Lower lobe of right lung (tissue), 2 donors: Measurements from ENCODE around the gene PLXNA4. TPM values are rescaled to one million over a fixed set of nuclear protein-coding genes. Genes with fewer than 3 reads are reported as not detected.

Experiments used
- ATAC-seq, 2 donors: fragments of 200-7000 bp; cut with Tn5 transposase; one replicate each; pipeline ENCODE4 v1.9.1; 2020 to 2022; ENCODE audit warnings: mild to moderate bottlenecking in 2 of 2, moderate library complexity in 2 of 2
- DNase-seq: peaks from one replicate; pipeline ENCODE4 v3.0.0-alpha.2; 2020
- H3K27ac ChIP-seq: fragments of 200-600 bp; one replicate; pipeline ENCODE4 v1.8.0; 2022
- H3K27me3 ChIP-seq: fragments of 200-600 bp; one replicate; pipeline ENCODE4 v1.8.0; 2022; ENCODE audit warnings: low read depth
- H3K36me3 ChIP-seq: fragments of 200-600 bp; one replicate; pipeline ENCODE4 v1.8.0; 2022; ENCODE audit warnings: mild to moderate bottlenecking
- H3K4me1 ChIP-seq: fragments of 200-600 bp; one replicate; pipeline ENCODE4 v1.8.0; 2022
- H3K4me3 ChIP-seq: fragments of 200-600 bp; one replicate; pipeline ENCODE4 v1.8.0; 2022; ENCODE audit warnings: mild to moderate bottlenecking
- H3K9me3 ChIP-seq: fragments of 200-600 bp; one replicate; pipeline ENCODE4 v1.8.0; 2022
- CTCF ChIP-seq: fragments of 200-600 bp; IDR thresholded peaks from one replicate; pipeline ENCODE4 v1.8.0; 2022; ENCODE audit warnings: antibody characterized with exemption, mild to moderate bottlenecking
- intact Hi-C: fragments of 100-400 bp; cut with DNase I; formaldehyde crosslinking; loops from one replicate; pipeline ENCODE4 v1.11.0; 2022
- total RNA-seq: library from RNA; stranded (reverse); fragmentation: NEBNext Ultra II Directional; extraction: Animal tissue kit (Norgen Biotek cat#: 25700); gene quantifications from one replicate; pipeline ENCODE4 v1.2.1, GENCODE V29; 2021
- donor health status: DM: no; HTN: yes; CAD: no; lungs with severe emphysema.

The PLXNA4 gene
- total RNA-seq, 1 donor from 2014 or later: 4.3 TPM

GRCh38 chr7:132536654-132537395 is 39.4 kb downstream of the PLXNA4 start:
- Histone ChIP-seq H3K36me3 (no peaks in the 10 kb centered on the region), H3K9me3 (no peaks in the 10 kb centered on the region), H3K4me3 (no peak overlapping the region), H3K27ac (no peak overlapping the region), H3K27me3 (no peaks in the 10 kb centered on the region), H3K4me1 (no peaks in the 10 kb centered on the region)
- no peak for TF ChIP-seq CTCF
- DNase-seq: no peak
- intact Hi-C loops: no loop called here
- no peak for ATAC-seq

GRCh38 chr7:132533916-132534315 is 42.4 kb downstream of the PLXNA4 start:
- no peak for TF ChIP-seq CTCF
- Histone ChIP-seq H3K4me3 (no peak overlapping the region), H3K36me3 (no peaks in the 10 kb centered on the region), H3K4me1 (no peaks in the 10 kb centered on the region), H3K27ac (no peak overlapping the region), H3K9me3 (no peaks in the 10 kb centered on the region), H3K27me3 (no peaks in the 10 kb centered on the region)
- intact Hi-C loops: no loop called here
- DNase-seq: no peak
- no peak for ATAC-seq

GRCh38 chr7:132532281-132532680 is 44.0 kb downstream of the PLXNA4 start:
- H3K4me1 ChIP-seq: no peaks in the 10 kb centered on the region
- DNase-seq (no peak), ATAC-seq (no peak)
- no peak for TF ChIP-seq CTCF
- no peak overlapping the region for H3K4me3 ChIP-seq
- no peaks in the 10 kb centered on the region for H3K27me3 ChIP-seq
- H3K9me3 ChIP-seq: no peaks in the 10 kb centered on the region
- intact Hi-C loops: no loop called here
- H3K27ac ChIP-seq: no peak overlapping the region
- no peaks in the 10 kb centered on the region for H3K36me3 ChIP-seq

GRCh38 chr7:132531562-132531961 is 44.7 kb downstream of the PLXNA4 start:
- intact Hi-C loops: no loop called here
- no peaks in the 10 kb centered on the region for H3K4me1 ChIP-seq
- no peak for TF ChIP-seq CTCF
- no peaks in the 10 kb centered on the region for H3K36me3 ChIP-seq
- H3K27ac ChIP-seq: no peak overlapping the region
- DNase-seq (no peak), ATAC-seq (no peak)
- H3K4me3 ChIP-seq: no peak overlapping the region
- H3K27me3 ChIP-seq: no peaks in the 10 kb centered on the region
- no peaks in the 10 kb centered on the region for H3K9me3 ChIP-seq

- intact Hi-C loops: no loop called here
- no peaks in the 10 kb centered on the region for H3K36me3 ChIP-seq
- no peaks in the 10 kb centered on the region for H3K4me1 ChIP-seq
- H3K4me3 ChIP-seq: no peak overlapping the region
- no peak overlapping the region for H3K27ac ChIP-seq
- H3K27me3 ChIP-seq: no peaks in the 10 kb centered on the region
- H3K9me3 ChIP-seq: no peaks in the 10 kb centered on the region
- DNase-seq (no peak), ATAC-seq (no peak)
- no peak for TF ChIP-seq CTCF
Measured at GRCh38 chr7:132528695-132529094, 47.6 kb downstream of the PLXNA4 start.
